GM12891 (cell line): Measurements from ENCODE around the gene SFTPD.

Source experiments
- POLR2A ChIP-seq: IDR thresholded peaks from 2 replicates; pipeline ENCODE4 v1.6.1; 2011; ENCODE audit warnings: low read depth, low read length, control low read depth
- POLR2AphosphoS5 ChIP-seq: IDR thresholded peaks from 2 replicates; pipeline ENCODE4 v1.6.1; 2011; ENCODE audit warnings: low read depth, low read length, control low read depth
- POU2F2 ChIP-seq: IDR thresholded peaks from 2 replicates; pipeline ENCODE4 v1.6.1; 2011; ENCODE audit warnings: low read depth, mild to moderate bottlenecking, control low read depth, low read length, moderate library complexity
- SPI1 ChIP-seq: IDR thresholded peaks from 2 replicates; pipeline ENCODE4 v1.6.1; 2011; ENCODE audit warnings: low read depth, low read length, control low read depth
- TAF1 ChIP-seq: IDR thresholded peaks from 2 replicates; pipeline ENCODE4 v1.6.1; 2011; ENCODE audit warnings: low read depth, low read length, control low read depth

DNA sequence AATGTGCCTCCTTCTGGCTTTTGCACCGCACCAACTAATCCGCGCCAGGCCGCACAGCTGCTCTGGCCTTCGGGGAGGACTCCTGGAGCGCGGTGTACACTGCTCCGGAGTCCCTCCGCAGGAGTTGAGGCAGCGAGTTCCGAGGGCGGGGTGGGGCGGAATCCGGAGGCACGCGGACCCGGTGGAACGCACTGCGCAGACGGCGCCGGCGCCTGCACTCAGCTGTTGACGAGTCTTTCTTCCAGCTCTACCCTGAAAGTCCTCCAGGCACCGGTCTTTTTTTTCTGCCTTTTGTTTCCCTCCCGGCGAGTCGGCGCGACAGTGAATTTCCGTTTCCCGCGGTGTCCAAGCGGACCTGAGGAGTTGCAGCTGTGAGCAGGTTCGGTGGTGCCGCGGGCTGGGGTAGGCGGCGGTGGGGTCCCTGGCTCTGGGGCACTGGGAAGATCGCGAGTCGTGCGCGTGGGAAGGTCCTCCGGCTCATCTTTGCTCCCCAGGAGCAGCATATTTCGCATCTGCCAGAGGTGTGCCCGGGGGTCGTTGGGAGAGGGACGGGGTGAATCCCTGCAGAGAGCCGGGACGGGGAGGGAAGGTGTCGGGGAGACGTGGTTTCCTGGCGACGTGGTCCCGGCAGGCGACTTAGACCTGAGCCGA lies 44.1 kb downstream of the SFTPD start:
- TF ChIP-seq POLR2A (no peak), TAF1 (no peak), SPI1 (no peak), POLR2AphosphoS5 (no peak), POU2F2 (no peak)
